Activated CD4-positive, alpha-beta T cell treated with anti-CD3 and anti-CD28 coated beads, Interleukin-2, amount 10 ng/mL, durations not matched to agents 24 days and 14 days (primary cell): ENCODE data around the gene BICDL1. TPM values are rescaled to one million over a fixed set of nuclear protein-coding genes. Genes with fewer than 3 reads are reported as not detected.

Experiments used
- DNase-seq: peaks from one replicate; pipeline ENCODE4 v3.0.0; 2022
- H3K27ac Mint-ChIP-seq: one replicate; pipeline ENCODE4 v1.8.0; 2022; ENCODE audit warnings: mild to moderate bottlenecking, mixed read lengths
- H3K27me3 Mint-ChIP-seq: one replicate; pipeline ENCODE4 v1.8.0; 2022; ENCODE audit warnings: mixed read lengths
- H3K36me3 Mint-ChIP-seq: one replicate; pipeline ENCODE4 v1.8.0; 2022; ENCODE audit warnings: low read depth, mild to moderate bottlenecking, mixed read lengths
- H3K4me1 Mint-ChIP-seq: one replicate; pipeline ENCODE4 v1.8.0; 2021; ENCODE audit warnings: mixed read lengths
- H3K4me3 Mint-ChIP-seq: one replicate; pipeline ENCODE4 v1.8.0; 2022; ENCODE audit warnings: mild to moderate bottlenecking, moderate library complexity, mixed read lengths
- H3K9me3 Mint-ChIP-seq: one replicate; pipeline ENCODE4 v1.8.0; 2021; ENCODE audit warnings: mixed read lengths
- intact Hi-C: fragments of 100-400 bp; cut with micrococcal nuclease; formaldehyde crosslinking; loops from one replicate; pipeline ENCODE4 v1.15.1; 2023
- total RNA-seq: library from RNA; stranded (reverse); gene quantifications from 2 replicates; pipeline ENCODE4 v1.2.3, GENCODE V29; 2022

Gene BICDL1
- total RNA-seq, 1 donor from 2014 or later, result 148 TPM

- no peaks in the 10 kb centered on the region for H3K9me3 Mint-ChIP-seq
- H3K27me3 Mint-ChIP-seq, result no peaks in the 10 kb centered on the region
- DNase-seq, result no peak
- intact Hi-C loops, result no loop called here
- H3K27ac Mint-ChIP-seq, result no peak overlapping the region
- peaks cover 14% of the 10 kb centered on the region for H3K4me1 Mint-ChIP-seq
- peaks cover 33% of the 10 kb centered on the region for H3K36me3 Mint-ChIP-seq
- no peak overlapping the region for H3K4me3 Mint-ChIP-seq
Observed at GRCh38 chr12:120098756-120099470, 109.9 kb downstream of the BICDL1 start.

GRCh38 chr12:120099738-120100137, 110.7 kb downstream of the BICDL1 start:
- no peak overlapping the region for H3K27ac Mint-ChIP-seq
- no peak for DNase-seq
- intact Hi-C loops, result no loop called here
- H3K9me3 Mint-ChIP-seq, result no peaks in the 10 kb centered on the region
- no peaks in the 10 kb centered on the region for H3K27me3 Mint-ChIP-seq
- H3K4me3 Mint-ChIP-seq, result no peak overlapping the region
- H3K4me1 Mint-ChIP-seq, result peaks cover 14% of the 10 kb centered on the region
- H3K36me3 Mint-ChIP-seq, result peaks cover 39% of the 10 kb centered on the region

- Mint-ChIP-seq H3K4me3 (no peak overlapping the region), H3K27me3 (no peaks in the 10 kb centered on the region), H3K9me3 (no peaks in the 10 kb centered on the region), H3K27ac (no peak overlapping the region), H3K4me1 (peaks cover 17% of the 10 kb centered on the region), H3K36me3 (peaks cover 44% of the 10 kb centered on the region)
- no peak for DNase-seq
- intact Hi-C loops, result no loop called here
Observed at GRCh38 chr12:120100630-120101029, 111.6 kb downstream of the BICDL1 start.

- Mint-ChIP-seq H3K27me3 (no peaks in the 10 kb centered on the region), H3K27ac (peak overlapping the region; percentile 80), H3K36me3 (peaks cover 47% of the 10 kb centered on the region), H3K4me1 (peaks cover 17% of the 10 kb centered on the region), H3K4me3 (peak overlapping the region; percentile 48), H3K9me3 (no peaks in the 10 kb centered on the region)
- intact Hi-C loops, result no loop called here
- no peak for DNase-seq
Observed at GRCh38 chr12:120101182-120101581, 112.1 kb downstream of the BICDL1 start.

- Mint-ChIP-seq H3K9me3 (no peaks in the 10 kb centered on the region), H3K27me3 (no peaks in the 10 kb centered on the region), H3K36me3 (peaks cover 45% of the 10 kb centered on the region), H3K27ac (peak overlapping the region; percentile 80), H3K4me3 (peak overlapping the region; percentile 48), H3K4me1 (peaks cover 18% of the 10 kb centered on the region)
- intact Hi-C loops, result no loop called here
- no peak for DNase-seq
Observed at GRCh38 chr12:120101617-120102016, 112.6 kb downstream of the BICDL1 start.

GRCh38 chr12:120102189-120103043, 113.4 kb downstream of the BICDL1 start:
- H3K27ac Mint-ChIP-seq, result peak overlapping the region; percentile 25
- H3K4me3 Mint-ChIP-seq, result no peak overlapping the region
- peaks cover 46% of the 10 kb centered on the region for H3K36me3 Mint-ChIP-seq

DNA sequence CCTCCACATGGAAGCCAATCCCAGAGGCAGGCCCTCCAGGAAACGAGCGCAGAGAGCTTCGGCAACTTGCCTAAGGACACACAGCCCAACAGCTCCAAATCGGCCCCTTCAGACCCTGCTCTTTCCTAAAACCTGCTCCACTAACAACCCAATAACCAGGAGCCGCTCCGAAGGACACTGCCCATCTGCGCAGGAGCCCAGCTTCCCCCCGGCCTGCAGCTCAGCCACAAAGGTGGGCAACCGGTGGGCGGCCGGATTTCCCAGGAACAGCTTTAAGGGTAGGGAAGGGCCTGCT, 114.0 kb downstream of the BICDL1 start:
- Mint-ChIP-seq H3K9me3 (no peaks in the 10 kb centered on the region), H3K4me3 (no peak overlapping the region), H3K4me1 (peaks cover 20% of the 10 kb centered on the region), H3K36me3 (peaks cover 46% of the 10 kb centered on the region), H3K27ac (no peak overlapping the region), H3K27me3 (no peaks in the 10 kb centered on the region)
- DNase-seq, result no peak
- intact Hi-C loops, result no loop called here

More at GRCh38 chr12:120102189-120103043, 113.4 kb downstream of the BICDL1 start:
- no peak for DNase-seq
- intact Hi-C loops, result no loop called here
- no peaks in the 10 kb centered on the region for H3K9me3 Mint-ChIP-seq
- no peaks in the 10 kb centered on the region for H3K27me3 Mint-ChIP-seq
- H3K4me1 Mint-ChIP-seq, result peaks cover 18% of the 10 kb centered on the region

DNA sequence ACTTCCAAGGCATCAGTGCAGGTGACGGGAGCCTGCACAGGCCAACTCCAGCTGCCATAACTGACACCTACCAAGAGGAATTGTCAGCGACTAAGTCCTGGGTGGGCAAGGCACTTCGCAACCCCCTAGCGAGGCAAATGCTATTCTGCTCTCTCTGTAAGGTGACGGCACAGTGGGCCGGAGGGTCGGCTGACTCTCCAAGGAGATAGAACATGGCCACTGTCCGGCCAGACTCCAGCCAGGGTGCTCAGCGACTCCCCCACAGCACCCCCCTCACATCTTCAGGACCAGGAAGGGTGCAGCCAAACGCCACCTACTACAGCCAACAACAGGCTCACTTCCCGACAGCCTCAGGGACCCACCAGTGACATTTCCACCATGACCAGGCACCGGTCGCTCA, 114.3 kb downstream of the BICDL1 start:
- H3K4me3 Mint-ChIP-seq, result no peak overlapping the region
- intact Hi-C loops, result no loop called here
- DNase-seq, result no peak
- no peaks in the 10 kb centered on the region for H3K9me3 Mint-ChIP-seq
- peaks cover 46% of the 10 kb centered on the region for H3K36me3 Mint-ChIP-seq
- H3K27ac Mint-ChIP-seq, result no peak overlapping the region
- H3K4me1 Mint-ChIP-seq, result peaks cover 20% of the 10 kb centered on the region
- H3K27me3 Mint-ChIP-seq, result no peaks in the 10 kb centered on the region

DNA sequence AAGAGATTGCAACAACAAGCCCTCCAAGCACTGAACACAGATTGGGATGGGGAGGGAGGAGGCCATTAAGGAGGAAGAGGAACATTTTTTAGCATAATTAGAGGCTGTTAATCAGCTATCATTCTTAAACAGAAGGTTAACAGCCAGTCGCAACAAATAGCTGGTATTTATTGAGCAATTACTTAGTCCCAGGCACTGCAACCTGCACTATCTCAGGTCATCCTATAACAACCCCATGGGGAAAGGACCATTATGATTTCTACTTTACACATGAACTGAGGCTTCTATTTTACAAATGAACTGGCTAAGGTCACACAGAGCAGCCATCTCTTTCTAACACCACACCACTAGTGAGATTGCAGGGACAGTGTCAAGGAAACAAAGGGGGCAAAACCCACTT, 117.1 kb downstream of the BICDL1 start:
- Mint-ChIP-seq H3K27me3 (no peaks in the 10 kb centered on the region), H3K27ac (no peak overlapping the region), H3K36me3 (peaks cover 49% of the 10 kb centered on the region), H3K4me1 (peaks cover 34% of the 10 kb centered on the region), H3K4me3 (no peak overlapping the region), H3K9me3 (no peaks in the 10 kb centered on the region)
- no peak for DNase-seq
- intact Hi-C loops, result no loop called here

DNA sequence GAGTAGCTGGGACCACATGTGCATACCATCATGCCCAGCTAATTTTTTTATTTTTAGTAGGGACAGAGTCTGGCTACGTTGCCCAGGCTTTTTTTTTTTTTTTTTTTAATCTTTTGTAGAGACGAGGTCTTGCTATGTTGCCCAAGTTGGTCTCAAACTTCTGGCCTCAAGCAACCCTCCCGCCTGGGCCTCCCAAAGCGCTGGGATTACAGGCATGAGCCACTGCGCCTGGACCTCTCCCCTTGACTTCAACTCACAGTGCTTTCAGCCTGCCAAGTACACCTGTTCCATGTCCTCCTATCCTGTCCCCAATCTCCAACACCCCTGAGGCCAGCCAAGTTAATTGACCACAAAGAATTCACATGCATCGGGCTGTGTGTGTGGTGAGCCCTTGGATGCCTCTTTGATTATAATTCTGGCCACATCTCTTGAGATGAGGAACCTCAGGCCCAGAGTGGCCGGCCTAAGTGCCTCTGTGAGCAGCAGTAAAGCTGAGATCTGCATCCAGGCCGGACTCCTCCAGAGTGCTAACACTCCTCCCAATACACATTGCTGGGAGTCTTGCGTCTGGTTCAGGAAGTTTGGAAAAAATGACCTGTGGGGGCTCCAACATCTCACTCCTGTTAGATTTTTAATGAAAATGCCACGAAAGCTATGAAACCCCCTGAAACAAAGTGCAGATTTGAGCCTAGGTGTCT, 120.7 kb downstream of the BICDL1 start:
- Mint-ChIP-seq H3K9me3 (no peaks in the 10 kb centered on the region), H3K4me1 (peaks cover 47% of the 10 kb centered on the region), H3K36me3 (peaks cover 54% of the 10 kb centered on the region), H3K27ac (peak overlapping the region; percentile 89), H3K27me3 (no peaks in the 10 kb centered on the region), H3K4me3 (peak overlapping the region; percentile 12)
- DNase-seq, result no peak
- intact Hi-C loops, result loop anchor here (10.0 kb wide), 1 partner anchor 155 kb away; the partner anchor contains the start of gene PXN

DNA sequence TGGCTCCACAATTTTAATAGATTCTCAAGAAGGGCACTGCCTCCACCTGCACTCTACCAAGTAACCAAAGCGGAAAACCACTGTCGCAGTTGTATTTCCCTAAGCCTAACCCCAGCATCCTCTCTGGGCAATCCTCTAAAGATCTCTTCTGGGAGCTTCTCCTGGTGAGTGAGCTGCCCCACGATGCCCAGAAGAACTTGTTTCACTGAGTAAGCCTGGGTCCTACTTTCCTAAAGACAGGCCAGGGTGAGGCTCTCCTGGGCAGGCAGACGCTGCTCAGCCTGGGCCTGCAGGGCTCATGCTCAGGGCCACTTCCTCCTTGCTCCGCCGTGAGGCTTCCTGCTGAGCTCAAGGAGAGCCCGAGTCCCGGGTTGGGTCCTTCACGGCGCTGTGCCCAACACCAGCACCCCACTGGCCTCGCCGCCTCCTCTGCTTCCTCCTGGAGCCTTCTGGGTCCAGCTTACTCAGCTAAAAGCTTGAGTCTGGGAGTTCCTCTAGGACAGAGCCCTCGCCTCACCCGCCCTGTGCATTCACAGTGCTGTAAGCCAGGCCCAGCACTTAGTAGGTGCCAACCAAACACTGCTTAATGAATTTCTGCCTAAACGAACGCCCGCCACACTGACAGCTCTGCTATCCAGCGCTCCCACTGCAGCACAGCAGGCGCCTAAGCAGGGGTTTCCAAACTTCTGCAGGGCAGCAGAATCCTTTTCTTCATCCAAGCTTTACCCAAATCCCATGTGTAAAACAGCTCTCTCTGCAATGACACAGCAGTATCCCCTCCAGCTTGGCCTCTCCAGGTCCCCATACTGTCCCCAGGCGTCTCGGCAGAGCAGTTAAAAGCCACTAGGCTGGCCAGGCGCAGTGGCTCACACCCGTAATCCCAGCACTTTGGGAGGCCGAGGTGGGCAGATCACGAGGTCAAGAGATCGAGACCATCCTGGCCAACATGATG, 121.8 kb downstream of the BICDL1 start:
- peaks cover 56% of the 10 kb centered on the region for H3K4me1 Mint-ChIP-seq
- H3K36me3 Mint-ChIP-seq, result peaks cover 57% of the 10 kb centered on the region
- H3K9me3 Mint-ChIP-seq, result no peaks in the 10 kb centered on the region
- peak overlapping the region; percentile 74 for H3K4me3 Mint-ChIP-seq
- intact Hi-C loops, result loop anchor here (10.0 kb wide), 1 partner anchor 154 kb away; the partner anchor contains the start of gene PXN
- DNase-seq, result peak; percentile 86
- H3K27ac Mint-ChIP-seq, result peak overlapping the region; percentile 89
- no peaks in the 10 kb centered on the region for H3K27me3 Mint-ChIP-seq

- intact Hi-C loops, result loop anchor here (10.0 kb wide), 1 partner anchor 150 kb away; the partner anchor contains the start of gene PXN
- Mint-ChIP-seq H3K36me3 (peaks cover 50% of the 10 kb centered on the region), H3K27ac (peak overlapping the region; percentile 98)
Observed at GRCh38 chr12:120115066-120115465, 126.0 kb downstream of the BICDL1 start.

More at GRCh38 chr12:120115066-120115465, 126.0 kb downstream of the BICDL1 start:
- no peaks in the 10 kb centered on the region for H3K9me3 Mint-ChIP-seq
- H3K27me3 Mint-ChIP-seq, result no peaks in the 10 kb centered on the region
- peak; percentile 72 for DNase-seq
- peaks cover 71% of the 10 kb centered on the region for H3K4me1 Mint-ChIP-seq
- H3K4me3 Mint-ChIP-seq, result peak overlapping the region; percentile 99
